ENCODE data around the gene BBX. TPM values are rescaled to one million over a fixed set of nuclear protein-coding genes. Genes with fewer than 3 reads are reported as not detected.
A peak's percentile ranks its signal among the peaks of the same experiment; 100 is the strongest.

Gene BBX
- total RNA-seq, 1 donor from 2014 or later: 90.3 TPM

DNA sequence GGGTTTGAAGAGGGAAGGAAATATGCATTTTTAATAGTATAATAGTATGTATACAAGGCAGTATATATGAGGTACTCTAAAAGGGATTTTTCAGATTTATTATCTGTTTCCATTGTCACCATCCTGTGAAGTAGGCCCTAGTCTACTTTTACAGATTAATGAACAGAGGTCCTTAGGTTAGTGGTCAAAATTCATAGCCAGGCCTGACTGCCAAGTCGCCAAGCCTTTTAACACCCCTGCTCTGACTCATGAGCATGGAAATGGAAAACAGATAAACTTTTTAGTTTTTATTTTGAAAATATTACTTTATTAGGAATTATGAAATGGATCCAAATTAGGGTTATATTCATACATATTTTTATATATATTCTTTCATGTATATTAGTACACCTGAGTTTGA lies 146.9 kb downstream of the BBX start:
- H3K27me3 Mint-ChIP-seq (ENCODE audit: low read depth): no peaks in the 10 kb centered on the region
- DNase-seq (ENCODE audit: low spot score in 2 of 2, unreplicated experiment in 2 of 2): no peak
- H3K4me1 Mint-ChIP-seq: peaks cover 36% of the 10 kb centered on the region
- peaks cover 2% of the 10 kb centered on the region for H3K36me3 Mint-ChIP-seq
- no peak overlapping the region for H3K4me3 Mint-ChIP-seq
- H3K9me3 Mint-ChIP-seq: no peaks in the 10 kb centered on the region
- H3K27ac Mint-ChIP-seq: peak overlapping the region; percentile 63
- TF ChIP-seq CTCF (IDR thresholded peaks at IDR 0.05; ENCODE audit: unreplicated experiment): no peak

DNA sequence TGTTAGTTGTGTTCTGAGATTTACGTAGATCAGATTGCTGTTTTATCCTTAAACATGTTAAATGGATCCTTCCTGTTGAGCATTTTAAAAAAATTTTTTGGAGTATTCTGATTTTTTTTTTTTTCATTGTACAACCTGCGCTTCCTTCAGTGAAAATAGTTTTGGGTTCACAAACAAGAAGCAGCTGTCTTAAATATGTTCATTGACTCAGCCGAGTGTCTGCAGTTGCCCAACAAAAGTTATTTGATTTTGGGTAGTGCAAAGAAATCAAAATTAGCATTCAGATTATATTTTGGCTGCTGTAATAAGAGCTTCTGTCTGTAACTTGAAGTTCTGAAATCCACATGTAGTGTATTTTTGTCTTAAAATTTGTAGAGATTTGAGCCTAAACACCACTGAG lies 148.2 kb downstream of the BBX start:
- no peak for DNase-seq (ENCODE audit: low spot score in 2 of 2, unreplicated experiment in 2 of 2)
- Mint-ChIP-seq H3K4me1 (peaks cover 33% of the 10 kb centered on the region), H3K36me3 (peaks cover 2% of the 10 kb centered on the region), H3K27ac (no peak overlapping the region), H3K9me3 (no peaks in the 10 kb centered on the region), H3K4me3 (no peak overlapping the region), H3K27me3 (ENCODE audit: low read depth) (no peaks in the 10 kb centered on the region)
- no peak for TF ChIP-seq CTCF (IDR thresholded peaks at IDR 0.05; ENCODE audit: unreplicated experiment)

GRCh38 chr3:107674371-107674770 lies 151.6 kb downstream of the BBX start:
- H3K27ac Mint-ChIP-seq: peak overlapping the region; percentile 26
- no peak for TF ChIP-seq CTCF (IDR thresholded peaks at IDR 0.05; ENCODE audit: unreplicated experiment)
- peaks cover 18% of the 10 kb centered on the region for H3K4me1 Mint-ChIP-seq
- H3K9me3 Mint-ChIP-seq: no peaks in the 10 kb centered on the region
- no peak for DNase-seq (ENCODE audit: low spot score in 2 of 2, unreplicated experiment in 2 of 2)
- H3K27me3 Mint-ChIP-seq (ENCODE audit: low read depth): no peaks in the 10 kb centered on the region
- no peak overlapping the region for H3K4me3 Mint-ChIP-seq
- H3K36me3 Mint-ChIP-seq: no peaks in the 10 kb centered on the region

GRCh38 chr3:107675233-107675900 lies 152.6 kb downstream of the BBX start:
- Mint-ChIP-seq H3K36me3 (peaks cover 3% of the 10 kb centered on the region), H3K4me1 (peaks cover 16% of the 10 kb centered on the region), H3K9me3 (peaks cover 3% of the 10 kb centered on the region), H3K27me3 (ENCODE audit: low read depth) (no peaks in the 10 kb centered on the region), H3K4me3 (no peak overlapping the region), H3K27ac (no peak overlapping the region)
- no peak for DNase-seq (ENCODE audit: low spot score in 2 of 2, unreplicated experiment in 2 of 2)
- TF ChIP-seq CTCF (IDR thresholded peaks at IDR 0.05; ENCODE audit: unreplicated experiment): no peak

- peak; percentile 62 for TF ChIP-seq CTCF (IDR thresholded peaks at IDR 0.05; ENCODE audit: unreplicated experiment)
- Mint-ChIP-seq H3K4me1 (peaks cover 16% of the 10 kb centered on the region), H3K9me3 (peaks cover 7% of the 10 kb centered on the region), H3K27me3 (ENCODE audit: low read depth) (no peaks in the 10 kb centered on the region), H3K36me3 (peaks cover 8% of the 10 kb centered on the region), H3K27ac (no peak overlapping the region), H3K4me3 (no peak overlapping the region)
- no peak for DNase-seq (ENCODE audit: low spot score in 2 of 2, unreplicated experiment in 2 of 2)
Measured at GRCh38 chr3:107676469-107677309, 153.9 kb downstream of the BBX start.
